ENCODE measurements around the gene CASP2.

GRCh38 chr7:143255564-143255963, 32.6 kb upstream of the CASP2 start:
- no peak for TF ChIP-seq EZH2phosphoT487 (IDR thresholded peaks at IDR 0.05; ENCODE audit: insufficient read depth, low read depth)
- TF ChIP-seq EZH2 (IDR thresholded peaks at IDR 0.05; ENCODE audit: insufficient read depth, poor library complexity, severe bottlenecking): no peak

All from GM23248 (cell line).